Astrocyte (in vitro differentiated cells and primary cell): Measurements from ENCODE around the gene PTPA. TPM values are rescaled to one million over a fixed set of nuclear protein-coding genes. Genes with fewer than 3 reads are reported as not detected.

Experiments
- DNase-seq: peaks from one replicate; pipeline ENCODE4 v3.0.0-alpha.2; 2010; ENCODE audit warnings: low read depth
- FAIRE-seq: peaks from 2 replicates; lab custom pipeline; 2011; peaks lifted over from hg19 to GRCh38; lab: Jason Lieb, UNC
- H2AFZ ChIP-seq: 2 replicates; pipeline ENCODE4 v1.6.0; 2012; ENCODE audit warnings: low read depth, low read length, inconsistent platforms
- H3K27ac ChIP-seq: 2 replicates; pipeline ENCODE4 v1.5.1; 2011; ENCODE audit warnings: low read depth, low read length, inconsistent platforms
- H3K27me3 ChIP-seq: 2 replicates; pipeline ENCODE4 v1.6.0; 2011; ENCODE audit warnings: low read length, inconsistent platforms; ENCODE audit not compliant: insufficient read depth
- H3K36me3 ChIP-seq: 2 replicates; pipeline ENCODE4 v1.5.1; 2011; ENCODE audit warnings: low read length, inconsistent platforms; ENCODE audit not compliant: insufficient read depth
- H3K4me1 ChIP-seq: 2 replicates; pipeline ENCODE4 v1.5.1; 2011; ENCODE audit warnings: low read length, inconsistent platforms; ENCODE audit not compliant: insufficient read depth
- H3K4me2 ChIP-seq: 2 replicates; pipeline ENCODE4 v1.6.0; 2012; ENCODE audit warnings: low read length, inconsistent platforms
- H3K4me3 ChIP-seq: 2 replicates; pipeline ENCODE4 v1.5.1; 2011; ENCODE audit warnings: low read depth, mild to moderate bottlenecking, low read length, inconsistent platforms; ENCODE audit not compliant: insufficient read depth
- H3K79me2 ChIP-seq: 2 replicates; pipeline ENCODE4 v1.6.0; 2012; ENCODE audit warnings: mild to moderate bottlenecking, low read length, inconsistent platforms; ENCODE audit not compliant: insufficient read depth
- H3K9ac ChIP-seq: 2 replicates; pipeline ENCODE4 v1.6.0; 2012; ENCODE audit warnings: mild to moderate bottlenecking, low read length, inconsistent platforms
- H3K9me3 ChIP-seq: 2 replicates; pipeline ENCODE4 v1.5.1; 2012; ENCODE audit warnings: low read depth, mild to moderate bottlenecking, low read length, inconsistent platforms; ENCODE audit not compliant: insufficient read depth
- H4K20me1 ChIP-seq: 2 replicates; pipeline ENCODE4 v1.6.0; 2012; ENCODE audit warnings: low read length, inconsistent platforms; ENCODE audit not compliant: insufficient read depth
- H3K27ac Mint-ChIP-seq: one replicate; pipeline ENCODE4 v1.8.0; 2021; ENCODE audit warnings: mild to moderate bottlenecking, mixed read lengths; ENCODE audit not compliant: unreplicated experiment
- H3K27me3 Mint-ChIP-seq: one replicate; pipeline ENCODE4 v1.8.0; 2021; ENCODE audit warnings: low read depth, mixed read lengths; ENCODE audit not compliant: unreplicated experiment
- H3K36me3 Mint-ChIP-seq: one replicate; pipeline ENCODE4 v1.8.0; 2021; ENCODE audit warnings: low read depth, mixed read lengths; ENCODE audit not compliant: unreplicated experiment
- H3K4me1 Mint-ChIP-seq: one replicate; pipeline ENCODE4 v1.8.0; 2021; ENCODE audit warnings: low read depth, mixed read lengths; ENCODE audit not compliant: unreplicated experiment
- H3K4me3 Mint-ChIP-seq: one replicate; pipeline ENCODE4 v1.8.0; 2021; ENCODE audit warnings: mild to moderate bottlenecking, moderate library complexity, mixed read lengths; ENCODE audit not compliant: unreplicated experiment
- H3K9me3 Mint-ChIP-seq: one replicate; pipeline ENCODE4 v1.8.0; 2021; ENCODE audit warnings: mild to moderate bottlenecking, mixed read lengths; ENCODE audit not compliant: unreplicated experiment
- EZH2 ChIP-seq: IDR thresholded peaks from 2 replicates; pipeline ENCODE4 v1.6.1; 2012; ENCODE audit warnings: mild to moderate bottlenecking, low read length, inconsistent platforms; ENCODE audit not compliant: insufficient read depth
- total RNA-seq: library from RNA; stranded (reverse); gene quantifications from 2 replicates; pipeline ENCODE4 v1.2.1, GENCODE V29; 2021
- TF ChIP-seq, protein P1 (sequence below): IDR thresholded peaks from 2 replicates; pipeline ENCODE4 v1.5.1; 2011; ENCODE audit warnings: low read depth, mild to moderate bottlenecking, inconsistent platforms, low read length, moderate library complexity; ENCODE audit not compliant: insufficient read depth

PTPA gene
- total RNA-seq, 1 donor from 2014 or later: 122 TPM

- H3K4me1 Mint-ChIP-seq: peaks cover 27% of the 10 kb centered on the region
- H3K36me3 Mint-ChIP-seq: peaks cover 17% of the 10 kb centered on the region
- Histone ChIP-seq H3K9ac (no peak overlapping the region), H2AFZ (no peak overlapping the region), H4K20me1 (no peaks in the 10 kb centered on the region), H3K27me3 (no peaks in the 10 kb centered on the region), H3K36me3 (no peaks in the 10 kb centered on the region), H3K4me3 (no peak overlapping the region), H3K4me1 (peaks cover 26% of the 10 kb centered on the region), H3K4me2 (no peak overlapping the region), H3K79me2 (no peaks in the 10 kb centered on the region), H3K27ac (no peak overlapping the region), H3K9me3 (peaks cover 3% of the 10 kb centered on the region)
- no peaks in the 10 kb centered on the region for H3K27me3 Mint-ChIP-seq
- DNase-seq (peak; percentile 49), FAIRE-seq (no peak)
- peaks cover 12% of the 10 kb centered on the region for H3K9me3 Mint-ChIP-seq
- TF ChIP-seq, protein P1, sequence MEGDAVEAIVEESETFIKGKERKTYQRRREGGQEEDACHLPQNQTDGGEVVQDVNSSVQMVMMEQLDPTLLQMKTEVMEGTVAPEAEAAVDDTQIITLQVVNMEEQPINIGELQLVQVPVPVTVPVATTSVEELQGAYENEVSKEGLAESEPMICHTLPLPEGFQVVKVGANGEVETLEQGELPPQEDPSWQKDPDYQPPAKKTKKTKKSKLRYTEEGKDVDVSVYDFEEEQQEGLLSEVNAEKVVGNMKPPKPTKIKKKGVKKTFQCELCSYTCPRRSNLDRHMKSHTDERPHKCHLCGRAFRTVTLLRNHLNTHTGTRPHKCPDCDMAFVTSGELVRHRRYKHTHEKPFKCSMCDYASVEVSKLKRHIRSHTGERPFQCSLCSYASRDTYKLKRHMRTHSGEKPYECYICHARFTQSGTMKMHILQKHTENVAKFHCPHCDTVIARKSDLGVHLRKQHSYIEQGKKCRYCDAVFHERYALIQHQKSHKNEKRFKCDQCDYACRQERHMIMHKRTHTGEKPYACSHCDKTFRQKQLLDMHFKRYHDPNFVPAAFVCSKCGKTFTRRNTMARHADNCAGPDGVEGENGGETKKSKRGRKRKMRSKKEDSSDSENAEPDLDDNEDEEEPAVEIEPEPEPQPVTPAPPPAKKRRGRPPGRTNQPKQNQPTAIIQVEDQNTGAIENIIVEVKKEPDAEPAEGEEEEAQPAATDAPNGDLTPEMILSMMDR: no peak
- no peak for TF ChIP-seq EZH2
- H3K4me3 Mint-ChIP-seq: no peak overlapping the region
- H3K27ac Mint-ChIP-seq: no peak overlapping the region
These were observed 53.2 kb downstream of the PTPA start for GRCh38 chr9:129164246-129164930.

DNA sequence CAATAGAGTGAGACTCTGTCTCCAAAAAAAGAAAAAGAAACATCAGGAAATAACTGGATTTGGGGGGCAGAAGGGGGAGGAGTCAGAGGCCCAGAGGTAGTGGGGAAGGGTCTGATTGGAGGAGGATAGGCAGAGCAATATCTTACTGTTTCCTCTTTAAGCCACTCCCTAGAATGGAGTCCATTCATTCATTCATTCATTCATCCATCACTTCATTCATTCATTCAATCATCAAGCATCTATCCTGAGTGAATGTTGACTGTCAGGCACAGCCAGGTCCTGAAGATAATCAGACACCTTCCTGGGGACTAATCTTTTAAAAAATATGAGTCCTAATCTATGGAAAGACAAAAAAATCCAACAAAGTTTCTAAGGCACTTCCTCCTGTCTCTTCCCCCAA lies 54.0 kb downstream of the PTPA start:
- no peak overlapping the region for H3K4me2 ChIP-seq
- H3K27ac Mint-ChIP-seq: no peak overlapping the region
- no peak overlapping the region for H3K9ac ChIP-seq
- no peak overlapping the region for H3K27ac ChIP-seq
- peaks cover 29% of the 10 kb centered on the region for H3K4me1 ChIP-seq
- TF ChIP-seq, protein P1: no peak
- TF ChIP-seq EZH2: no peak
- H3K4me3 Mint-ChIP-seq: no peak overlapping the region
- H4K20me1 ChIP-seq: no peaks in the 10 kb centered on the region
- H3K36me3 Mint-ChIP-seq: peaks cover 16% of the 10 kb centered on the region
- H3K9me3 ChIP-seq: peaks cover 3% of the 10 kb centered on the region
- H3K9me3 Mint-ChIP-seq: peaks cover 12% of the 10 kb centered on the region
- H3K79me2 ChIP-seq: no peaks in the 10 kb centered on the region
- H3K27me3 ChIP-seq: no peaks in the 10 kb centered on the region
- DNase-seq (no peak), FAIRE-seq (no peak)
- peaks cover 30% of the 10 kb centered on the region for H3K4me1 Mint-ChIP-seq
- H3K27me3 Mint-ChIP-seq: no peaks in the 10 kb centered on the region
- no peaks in the 10 kb centered on the region for H3K36me3 ChIP-seq
- H2AFZ ChIP-seq: no peak overlapping the region
- H3K4me3 ChIP-seq: no peak overlapping the region
